Measurements from ENCODE around the gene FLT4.
"Not testable (repeated sequence)": the region's sequence is repeated elsewhere in the genome, so short reads cannot be mapped to it uniquely, and the experiment has no call there.

The FLT4 gene

DNA sequence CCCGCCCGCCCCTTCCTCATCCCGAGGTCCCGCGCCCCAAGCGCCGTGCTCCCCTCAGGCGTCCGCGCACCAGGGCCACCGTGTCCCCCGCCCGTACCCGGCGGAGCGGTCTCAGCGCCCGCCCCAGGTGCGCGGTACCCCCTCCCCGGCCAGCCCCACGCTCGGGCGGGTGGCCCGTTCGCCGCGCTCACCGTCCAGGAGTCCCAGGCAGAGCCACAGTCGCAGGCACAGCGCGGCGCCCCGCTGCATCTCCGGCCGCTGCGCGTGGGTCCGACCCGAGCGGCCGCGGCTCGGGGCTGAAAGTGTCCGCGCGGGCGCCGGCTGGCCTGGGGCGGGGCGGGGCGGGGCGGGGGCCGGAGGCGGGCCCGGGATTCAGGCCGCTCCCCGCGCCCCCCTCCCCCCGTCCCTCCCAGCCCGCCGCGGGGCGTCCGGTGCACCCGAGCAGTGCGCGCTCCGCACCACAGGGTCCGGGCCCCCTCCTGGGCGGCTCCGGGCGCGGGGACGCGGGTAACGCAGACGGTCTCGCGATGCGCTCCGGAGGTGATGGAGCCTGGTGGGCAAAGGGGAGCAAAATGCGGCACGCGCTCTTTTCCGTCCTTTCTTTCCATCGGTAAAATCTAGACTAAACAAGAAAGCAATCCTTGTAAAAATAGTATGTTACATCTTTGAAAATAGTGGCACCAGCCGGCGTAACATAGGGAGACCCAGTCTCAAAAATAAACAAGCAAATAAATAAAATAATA is at the start of gene FLT4:
Gene FLT4 (minus strand): TSS at position 304 of the 743 bp plus-strand sequence. CDS start 55 bp downstream, at position 249.
- no peak for DNase-seq (ENCODE audit: low spot score)

DNA sequence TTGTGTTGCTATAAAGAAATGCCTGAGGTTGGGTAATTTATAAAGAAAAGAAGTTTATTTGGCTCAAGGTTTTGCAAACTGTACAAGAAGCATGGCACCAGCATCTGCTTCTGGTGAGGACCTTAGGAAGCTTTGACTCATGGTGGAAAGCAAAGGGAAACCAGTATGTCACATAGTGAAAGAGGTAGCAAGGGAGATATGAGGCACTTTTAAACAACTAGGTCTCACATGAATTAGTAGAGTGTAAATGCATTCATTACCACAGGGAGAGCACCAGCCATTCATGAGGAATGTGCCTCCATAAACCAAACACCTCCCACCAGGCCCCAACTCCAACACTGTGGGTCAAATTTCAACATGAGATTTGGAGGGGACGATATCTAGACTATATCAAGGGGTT is 49.6 kb upstream of the FLT4 start:
- DNase-seq (ENCODE audit: low spot score) = no peak

DNA sequence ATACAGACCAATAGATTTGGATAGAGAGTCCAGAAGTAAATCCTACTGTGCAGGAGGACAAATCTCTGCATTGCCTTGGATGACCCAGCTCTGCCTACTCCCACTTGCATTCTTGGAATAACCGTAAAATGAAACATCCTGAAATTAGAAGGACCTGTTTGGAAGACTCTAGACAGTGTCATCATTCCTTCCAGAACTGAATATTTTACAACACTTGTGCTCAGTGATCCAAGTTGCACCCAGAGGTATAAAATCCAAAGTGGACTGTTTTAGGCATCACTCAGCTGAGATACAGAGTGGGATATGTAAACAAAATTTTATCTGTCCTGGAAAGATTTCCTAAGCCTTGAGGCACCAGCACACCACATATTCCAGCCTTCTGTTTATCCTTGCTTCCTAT is 46.7 kb upstream of the FLT4 start:
- DNase-seq (ENCODE audit: low spot score) = no peak

DNA sequence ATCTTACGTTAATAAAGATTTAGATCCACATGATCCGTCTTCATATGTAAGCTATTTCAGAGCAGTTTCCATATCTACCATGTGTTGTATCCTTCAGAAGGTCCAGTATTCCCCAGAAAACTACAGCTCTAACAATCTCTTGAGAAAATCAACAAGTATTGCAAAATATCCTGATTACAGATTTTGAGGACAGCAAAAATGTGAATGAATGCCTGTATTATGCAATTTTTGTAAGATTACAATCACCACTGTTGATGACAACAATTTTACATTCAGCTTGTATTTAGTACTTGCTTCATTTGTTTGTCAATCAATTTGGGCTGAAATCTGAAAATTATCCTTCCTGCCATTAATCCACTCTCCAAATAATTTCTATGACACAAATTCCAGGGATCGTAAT is 43.0 kb upstream of the FLT4 start:
- no peak for DNase-seq (ENCODE audit: low spot score)

DNA sequence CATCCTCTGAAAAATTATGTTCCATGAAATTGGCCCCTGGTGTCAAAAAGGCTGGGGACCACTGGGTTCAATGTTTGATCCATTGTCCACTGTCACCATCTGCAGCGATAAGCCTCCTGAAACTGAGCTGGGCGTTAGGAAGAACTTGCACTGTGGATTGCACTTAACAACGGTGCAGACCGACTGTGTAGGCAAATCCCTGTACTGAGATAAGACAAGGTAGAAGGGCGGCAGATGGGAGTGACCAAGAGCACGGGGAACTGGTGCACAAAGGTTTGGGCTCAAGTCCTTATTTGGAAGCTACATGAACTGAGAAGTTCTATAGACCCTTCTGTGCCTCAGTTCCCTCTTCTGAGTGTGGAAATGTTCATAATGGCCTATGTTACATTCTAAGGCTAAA is 41.6 kb upstream of the FLT4 start:
- DNase-seq (ENCODE audit: low spot score) = no peak

DNA sequence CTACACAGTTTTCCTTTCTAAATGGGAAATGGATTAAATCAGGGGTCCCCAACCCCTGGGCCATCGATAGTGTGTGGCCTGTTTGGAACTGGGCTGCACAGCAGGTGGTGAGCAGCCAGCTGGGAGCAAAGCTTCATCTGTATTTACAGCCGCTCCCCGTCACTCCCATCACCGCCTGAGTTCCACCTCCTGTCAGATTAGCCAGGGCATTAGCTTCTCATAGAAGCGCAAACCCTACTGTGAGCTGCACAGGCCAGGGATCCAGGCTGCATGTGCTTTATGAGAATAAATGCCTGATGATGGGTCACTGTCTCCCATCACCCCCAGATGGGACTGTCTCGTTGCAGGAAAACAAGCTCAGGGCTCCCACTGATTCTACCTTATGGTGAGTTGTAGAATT is 41.2 kb upstream of the FLT4 start:
- DNase-seq (ENCODE audit: low spot score) = no peak

DNA sequence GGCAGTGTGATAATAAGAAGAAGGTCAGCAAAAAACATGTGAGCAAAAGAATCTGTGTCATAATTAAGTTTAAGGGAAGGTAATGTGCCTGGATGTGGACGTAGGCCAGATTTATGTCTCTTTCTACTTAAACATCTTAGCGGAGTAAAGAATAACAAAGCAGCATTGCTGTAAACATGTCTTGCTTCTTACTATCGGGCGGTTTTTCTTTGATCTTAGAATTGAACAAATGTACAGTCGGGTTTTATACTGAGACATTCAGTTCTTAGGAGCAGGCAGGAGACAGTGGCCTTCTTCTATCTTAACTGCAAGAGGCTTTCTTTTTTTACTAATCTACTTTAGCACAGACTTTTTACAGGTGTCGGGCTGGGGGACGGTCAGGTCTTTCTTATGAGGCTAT is 40.4 kb upstream of the FLT4 start:
- no peak for DNase-seq (ENCODE audit: low spot score)

DNA sequence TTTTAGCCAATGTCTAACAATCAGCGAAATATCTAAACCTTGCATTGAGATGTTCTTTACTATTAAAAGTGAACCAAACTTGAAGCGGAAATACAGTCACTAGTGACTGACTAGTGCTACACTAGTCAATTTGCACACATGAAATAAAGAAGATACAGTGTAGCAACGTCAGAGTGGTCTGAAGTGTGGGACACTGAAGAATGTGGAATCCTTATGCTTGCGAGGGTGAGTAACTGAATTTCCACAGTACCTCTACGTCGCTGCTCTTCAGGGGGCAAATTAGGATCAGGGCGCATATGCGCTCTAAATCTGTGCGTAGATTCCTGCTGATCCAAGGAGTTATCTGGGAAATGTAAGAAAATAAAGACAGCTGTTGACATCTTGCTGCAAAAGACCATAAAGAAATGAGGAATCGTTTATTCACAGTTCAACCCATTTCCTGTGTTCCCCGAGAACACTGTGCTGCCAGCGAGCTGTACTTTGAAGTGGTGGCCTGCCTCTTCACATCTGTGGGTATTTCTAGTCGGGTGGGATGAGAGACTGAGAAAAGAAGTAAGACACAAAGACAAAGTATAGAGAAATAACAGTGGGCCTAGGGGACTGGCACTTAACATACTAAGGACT is 39.8 kb upstream of the FLT4 start:
- DNase-seq (ENCODE audit: low spot score) = no peak

DNA sequence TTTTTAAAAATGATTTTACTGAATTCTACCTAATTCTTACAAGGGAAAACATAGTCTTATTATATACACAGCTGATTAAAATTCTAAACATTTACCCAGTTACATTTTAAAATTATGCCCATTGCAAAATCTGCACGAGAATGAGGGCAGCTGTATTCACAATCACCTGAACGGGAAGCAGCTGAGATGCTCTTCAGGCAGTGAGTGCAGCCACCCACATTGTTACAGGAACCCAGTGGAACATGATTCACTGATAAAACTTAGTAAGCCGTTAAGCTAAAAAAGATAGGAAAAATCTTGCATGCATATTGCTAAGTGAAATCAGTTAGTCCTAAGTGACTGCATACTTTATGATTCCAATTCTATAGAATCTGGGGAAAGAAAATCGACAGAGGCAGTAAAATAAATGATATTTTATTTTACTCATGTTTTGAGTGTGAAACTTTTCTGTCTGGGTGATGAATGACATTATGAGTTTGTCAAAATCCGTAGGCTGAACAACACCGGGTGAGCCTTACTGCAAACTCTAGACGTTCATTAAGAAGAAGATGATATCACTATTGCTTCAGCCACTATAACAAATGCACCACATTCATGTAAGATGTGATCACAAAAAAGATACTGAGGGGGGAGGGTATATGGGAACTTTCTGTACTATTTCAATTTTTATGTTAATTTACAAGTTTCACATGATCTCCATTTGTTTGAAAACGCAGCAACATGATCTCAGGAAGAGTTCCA is 39.1 kb upstream of the FLT4 start:
- no peak for DNase-seq (ENCODE audit: low spot score)

DNA sequence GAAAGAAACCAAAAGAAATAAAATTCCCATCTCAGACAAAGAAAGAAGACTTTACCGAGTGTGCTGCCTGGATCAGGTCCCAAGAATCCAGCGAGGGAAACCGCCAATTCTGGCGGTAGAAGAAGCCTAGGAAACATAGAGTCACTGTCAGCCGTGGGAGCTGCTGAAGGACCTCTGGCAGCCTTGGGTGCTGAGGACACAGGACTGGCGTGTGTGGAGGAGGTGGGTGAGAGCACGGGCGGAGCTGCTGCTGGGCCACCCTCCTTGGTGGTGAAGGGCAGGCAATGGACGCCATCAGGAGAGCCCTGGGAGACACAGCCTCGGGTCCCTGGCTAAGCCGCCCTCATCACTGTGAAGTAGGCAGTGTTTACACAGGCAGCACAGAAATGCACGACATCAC is 37.4 kb upstream of the FLT4 start:
- DNase-seq (ENCODE audit: low spot score) = not testable (repeated sequence)

DNA sequence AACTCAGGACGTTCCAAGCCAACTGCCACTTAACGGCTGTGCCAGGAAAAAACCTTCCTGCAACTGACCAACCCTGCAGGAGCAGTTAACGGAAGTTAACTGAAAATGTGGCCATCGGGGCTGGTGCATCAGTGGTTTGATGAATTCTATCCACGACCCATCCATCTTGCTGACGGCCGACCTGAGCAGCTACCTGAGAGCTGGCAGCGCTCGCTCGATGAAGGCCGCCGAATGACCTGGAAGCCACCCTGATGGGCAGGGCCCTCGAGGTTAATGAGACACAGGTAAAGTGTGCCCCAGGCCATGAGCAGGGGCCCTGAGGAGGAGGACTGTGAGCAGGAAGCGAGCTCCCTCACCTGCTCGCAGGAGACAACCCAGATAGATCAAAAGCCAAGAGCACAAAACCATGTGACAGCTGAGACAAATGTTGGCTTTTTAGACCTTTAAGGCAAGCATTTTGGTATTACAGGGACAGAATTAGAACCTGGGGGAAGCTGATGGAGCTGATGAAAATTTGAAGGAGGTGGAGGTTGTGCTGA is 35.3 kb upstream of the FLT4 start:
- no peak for DNase-seq (ENCODE audit: low spot score)

DNA sequence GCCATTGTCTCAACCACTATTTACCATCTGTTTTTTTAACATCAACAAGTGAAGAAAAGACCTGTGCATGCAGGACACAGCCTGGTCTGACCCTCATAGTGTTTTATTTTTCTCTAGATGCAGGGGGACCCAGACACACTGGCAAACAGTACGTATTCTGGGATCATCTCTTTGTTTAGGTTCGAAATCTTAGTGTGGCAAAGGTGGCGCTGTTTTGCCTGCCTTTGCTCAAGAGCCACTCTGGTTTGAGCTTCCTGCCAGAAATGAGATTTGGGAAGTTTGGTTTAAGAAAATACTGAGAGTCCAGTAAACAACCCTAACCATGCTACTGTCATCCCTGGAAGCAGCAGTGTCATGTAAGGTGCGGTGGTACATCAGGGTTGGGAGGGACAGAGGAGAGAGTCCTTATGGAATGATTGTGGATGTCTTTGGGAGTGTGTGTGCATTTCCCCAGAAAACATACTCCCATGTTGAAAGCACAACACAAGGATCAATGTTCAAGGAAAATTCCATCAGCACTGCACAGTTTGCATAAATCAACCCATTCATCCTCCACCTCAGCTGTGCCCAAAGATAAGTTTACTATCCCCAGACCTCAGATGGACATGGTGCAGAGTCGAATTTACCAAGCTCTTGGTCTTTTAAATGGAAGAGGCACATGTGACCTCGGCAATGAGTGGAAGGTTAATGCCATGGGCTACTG is 34.0 kb upstream of the FLT4 start:
- DNase-seq (ENCODE audit: low spot score) = no peak

DNA sequence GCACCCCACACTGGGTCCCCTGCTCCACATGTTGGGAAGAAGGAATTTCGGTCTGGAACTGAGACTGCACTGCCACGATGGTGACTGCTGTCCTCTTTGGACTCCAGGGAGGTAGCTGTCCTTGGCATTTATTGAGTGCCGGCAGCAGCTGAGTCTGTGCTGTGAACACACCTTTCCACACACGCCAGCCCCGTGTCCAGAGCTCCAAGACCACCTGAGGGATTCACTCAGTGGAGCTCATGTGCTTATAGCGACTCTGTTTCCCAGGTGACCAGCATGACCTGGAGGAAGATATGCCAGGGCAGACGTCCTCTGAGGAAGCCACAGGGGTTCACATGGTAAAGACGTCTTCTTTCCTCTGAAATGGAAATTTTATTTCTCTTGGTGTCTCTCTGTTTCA is 33.2 kb upstream of the FLT4 start:
- DNase-seq (ENCODE audit: low spot score) = no peak

DNA sequence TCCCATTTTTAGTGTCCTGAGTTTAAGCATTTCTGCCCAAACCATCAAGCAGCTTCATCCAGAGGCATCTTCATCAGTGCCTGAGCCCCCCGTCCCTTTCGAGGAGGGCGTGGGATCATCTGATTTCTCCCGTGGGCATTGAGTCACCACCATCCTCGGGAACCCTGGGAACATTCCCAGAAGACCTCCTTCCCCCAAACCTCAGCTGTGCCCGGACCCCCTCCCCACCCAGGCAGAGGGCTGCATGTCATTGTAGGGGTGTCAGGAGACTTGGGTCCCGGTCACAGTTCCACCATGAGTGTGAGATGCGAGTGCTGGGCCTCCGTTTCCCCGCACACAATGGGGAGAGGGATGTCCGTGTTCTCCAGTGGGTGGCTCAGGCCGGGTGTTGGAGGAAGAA is 32.6 kb upstream of the FLT4 start:
- DNase-seq (ENCODE audit: low spot score) = not testable (repeated sequence)

DNA sequence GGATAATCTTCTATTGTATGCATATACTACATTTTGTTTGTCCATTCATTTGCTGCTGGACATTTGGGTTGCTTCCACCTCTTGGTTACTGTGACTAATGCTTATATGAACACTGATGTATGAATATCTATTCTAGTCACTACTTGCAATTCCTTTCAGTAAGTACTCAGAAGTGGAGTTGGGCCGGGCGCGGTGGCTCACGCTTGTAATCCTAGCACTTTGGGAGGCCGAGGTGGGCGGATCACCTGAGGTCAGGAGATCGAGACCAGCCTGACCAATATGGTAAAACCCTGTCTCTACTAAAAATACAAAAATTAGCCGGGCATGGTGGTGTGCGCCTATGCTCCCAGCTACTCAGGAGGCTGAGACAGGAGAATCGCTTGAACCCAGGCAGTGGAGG is 28.9 kb upstream of the FLT4 start:
- not testable (repeated sequence) for DNase-seq (ENCODE audit: low spot score)

DNA sequence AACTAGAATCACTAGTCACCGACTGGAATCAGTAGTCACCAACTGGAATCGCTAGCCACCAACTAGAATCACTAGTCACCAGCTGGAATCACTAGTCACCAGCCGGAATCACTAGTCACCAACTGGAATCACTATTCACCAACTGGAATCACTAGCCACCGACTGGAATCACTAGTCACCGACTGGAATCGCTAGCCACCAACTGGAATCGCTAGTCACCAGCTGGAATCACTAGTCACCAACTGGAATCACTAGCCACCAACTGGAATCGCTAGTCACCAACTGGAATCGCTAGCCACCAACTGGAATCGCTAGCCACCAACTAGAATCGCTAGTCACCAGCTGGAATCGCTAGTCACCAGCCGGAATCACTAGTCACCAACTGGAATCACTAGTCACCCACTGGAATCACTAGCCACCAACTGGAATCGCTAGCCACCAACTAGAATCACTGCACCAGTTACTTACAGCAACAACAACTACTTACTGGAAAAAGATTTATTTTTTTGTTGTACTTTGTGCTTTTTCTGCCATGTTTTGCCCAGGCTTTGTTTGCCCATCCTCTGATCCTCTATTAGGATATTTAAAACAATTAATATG is 25.7 kb upstream of the FLT4 start:
- DNase-seq (ENCODE audit: low spot score) = no peak

DNA sequence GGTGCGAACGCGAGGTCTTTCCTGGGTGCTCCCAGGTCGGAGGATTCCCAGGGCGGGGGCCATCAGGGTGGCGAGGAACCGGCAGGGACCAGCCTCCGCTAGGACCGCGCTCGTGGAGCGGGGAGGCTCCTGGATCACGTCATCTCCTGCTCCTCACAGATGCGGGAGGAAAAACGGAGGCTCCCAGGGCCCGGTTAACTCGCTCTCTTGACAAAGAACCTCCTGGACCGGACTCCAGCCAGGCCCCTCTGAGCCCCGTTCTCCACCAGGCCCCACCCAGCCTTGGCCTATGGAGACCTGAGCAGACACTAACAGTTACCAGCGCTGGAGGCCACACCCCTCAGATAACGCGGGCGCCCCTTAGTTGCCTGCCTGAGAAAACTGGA is 24.7 kb upstream of the FLT4 start:
- DNase-seq (ENCODE audit: low spot score) = not testable (repeated sequence)

DNA sequence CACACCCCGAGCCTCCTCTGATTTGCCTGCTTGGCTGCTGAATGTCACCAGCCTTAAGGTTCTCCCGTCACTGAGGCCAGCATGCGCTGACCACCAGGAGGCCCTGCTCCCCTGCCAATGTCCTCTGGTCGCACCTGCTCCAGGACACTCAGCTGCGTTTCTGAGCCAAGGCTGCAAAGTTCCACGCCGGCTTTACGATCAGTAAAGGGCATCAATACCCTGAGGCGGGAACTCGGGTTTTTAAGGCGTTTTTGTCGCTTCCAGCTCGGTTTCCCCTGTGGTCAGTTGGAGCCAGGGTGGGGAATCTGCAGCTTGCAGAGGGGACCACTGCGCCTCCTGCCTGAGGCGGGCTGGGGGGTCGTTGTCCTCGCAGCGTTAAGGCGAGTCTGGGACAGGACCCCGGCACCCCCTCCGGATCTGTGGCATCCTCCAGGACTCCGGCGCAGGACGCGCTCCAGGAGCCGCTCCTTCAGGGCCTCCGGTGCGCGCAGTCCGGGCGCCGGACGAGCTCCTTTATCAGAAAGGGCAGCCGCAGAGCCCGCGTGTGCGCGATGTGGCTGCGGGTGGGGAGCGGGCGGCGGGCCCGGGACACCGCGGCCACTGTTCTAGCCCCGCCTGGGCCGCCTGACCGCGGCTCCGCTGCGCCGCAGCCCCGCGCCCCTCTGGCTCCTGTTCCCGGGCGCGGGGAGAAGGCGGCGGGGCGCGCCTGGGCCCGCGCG is 24.1 kb upstream of the FLT4 start:
- DNase-seq (ENCODE audit: low spot score) = no peak

DNA sequence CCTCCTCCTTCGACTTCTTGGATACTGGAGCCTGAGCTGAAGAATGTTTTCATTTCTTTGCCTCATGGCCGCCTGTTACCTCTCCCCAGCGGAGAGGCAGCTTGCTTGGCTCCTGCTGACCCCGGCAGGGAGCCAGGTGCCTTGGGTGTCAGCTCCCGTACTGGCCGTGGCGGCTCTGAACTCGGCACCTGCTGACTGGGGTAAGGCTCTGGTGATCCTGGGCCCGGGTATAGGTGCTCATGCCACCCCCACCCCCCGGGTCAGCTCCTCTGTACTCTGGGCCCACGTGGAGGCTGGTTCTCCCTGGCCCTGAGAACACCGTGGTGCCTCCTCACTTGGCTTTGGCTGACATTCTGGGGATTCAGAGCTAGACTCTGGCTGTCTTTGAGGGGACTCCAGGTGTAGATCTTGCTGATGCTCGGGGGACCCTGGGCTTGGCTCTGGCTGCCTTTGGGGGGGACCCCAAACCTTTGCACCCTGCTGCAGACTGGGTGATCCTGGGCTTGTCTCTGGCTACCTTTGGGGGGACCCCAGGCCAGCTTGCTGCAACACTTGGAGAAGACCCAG is 22.6 kb upstream of the FLT4 start:
- not testable (repeated sequence) for DNase-seq (ENCODE audit: low spot score)

DNA sequence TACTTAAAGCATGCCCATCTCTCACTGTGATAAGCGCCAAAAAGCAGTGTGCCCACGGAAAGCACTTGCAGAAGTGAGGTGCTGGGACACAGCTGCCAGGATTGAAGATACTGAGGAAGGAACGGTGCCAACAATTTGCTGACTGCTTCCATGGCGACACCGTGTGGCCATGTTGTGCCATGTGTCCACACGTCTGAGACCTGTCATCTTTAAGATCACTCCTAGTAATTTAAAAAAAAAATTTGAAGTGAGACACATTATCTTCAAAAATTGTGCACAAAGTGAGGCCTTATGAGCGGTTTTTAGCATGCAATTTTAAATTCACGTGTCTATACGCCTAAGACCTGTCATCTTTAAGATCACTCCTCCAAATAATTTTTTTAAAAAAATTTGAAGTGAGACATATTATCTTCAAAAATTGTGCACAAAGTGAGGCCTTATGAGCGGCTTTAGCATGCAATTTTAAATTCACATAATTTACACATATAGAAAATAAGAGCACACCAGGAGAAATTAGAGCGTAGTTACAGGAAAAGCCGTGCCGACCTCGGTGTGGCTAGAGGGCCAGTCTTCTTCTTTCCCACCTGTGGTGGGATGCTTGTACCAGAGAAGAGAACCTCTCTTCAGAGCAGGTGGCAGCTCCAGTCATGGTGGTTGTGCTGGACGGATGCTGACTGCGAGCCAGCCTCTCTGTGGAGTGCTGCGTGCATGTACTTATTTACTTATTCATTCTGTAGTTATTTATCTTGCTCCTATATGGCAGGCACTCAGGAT is 21.4 kb upstream of the FLT4 start:
- peak; percentile 62 for DNase-seq (ENCODE audit: low spot score)

All from SW480 (cell line).